H4 (cell line): Measurements from ENCODE around the gene ZSCAN21. TPM values are rescaled to one million over a fixed set of nuclear protein-coding genes. Genes with fewer than 3 reads are reported as not detected.

ENCODE experiments used
- DNase-seq: peaks from one replicate; pipeline ENCODE4 v3.0.0-alpha.2; 2015; ENCODE audit warnings: low spot score
- total RNA-seq: library from RNA; depleted of rRNA; stranded (reverse); fragments of >200 nt; shearing (Covaris generic); gene quantifications from 2 replicates; pipeline ENCODE4 v1.2.3, GENCODE V29; 2014

Gene ZSCAN21
- total RNA-seq, 1 experiment from 2014 or later: 11.7 TPM

DNA sequence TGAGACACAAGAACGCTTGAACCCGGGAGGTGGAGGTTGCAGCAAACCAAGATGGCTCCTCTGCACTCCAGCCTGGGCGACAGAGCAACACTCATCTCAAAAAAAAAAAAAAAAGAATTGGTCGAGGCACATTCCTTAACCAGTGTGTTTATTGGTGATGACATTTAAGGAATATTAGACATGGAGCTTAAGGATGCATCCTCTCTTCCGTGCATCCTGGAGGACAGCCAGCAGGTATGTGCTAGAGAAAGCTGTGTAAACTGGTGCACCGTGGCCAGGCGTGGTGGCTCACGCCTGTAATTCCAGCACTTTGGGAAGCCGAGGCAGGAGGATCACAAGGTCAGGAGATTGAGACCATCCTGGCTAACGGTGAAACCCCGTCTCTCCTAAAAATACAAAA is 22.4 kb upstream of the ZSCAN21 start:
- no peak for DNase-seq

DNA sequence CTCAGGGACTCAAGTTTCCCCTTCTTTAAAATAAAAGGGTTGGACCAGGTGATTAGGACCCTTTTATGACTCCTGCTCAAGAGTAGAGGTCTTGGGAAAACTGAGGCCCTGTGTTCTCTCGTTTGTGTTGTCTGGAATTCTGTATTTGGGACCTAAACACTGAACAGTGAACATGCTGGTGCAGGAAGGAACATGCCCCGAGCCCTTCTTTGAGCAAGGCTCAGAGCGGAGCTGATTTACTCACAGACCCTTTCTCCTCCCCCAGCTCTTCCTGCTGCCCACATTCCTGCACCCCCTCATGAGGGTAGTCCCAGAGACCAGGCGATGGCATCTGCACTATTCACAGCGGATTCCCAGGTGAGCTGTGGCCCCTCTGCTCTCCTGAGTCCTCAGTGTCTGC is 20.0 kb upstream of the ZSCAN21 start:
- no peak for DNase-seq

DNA sequence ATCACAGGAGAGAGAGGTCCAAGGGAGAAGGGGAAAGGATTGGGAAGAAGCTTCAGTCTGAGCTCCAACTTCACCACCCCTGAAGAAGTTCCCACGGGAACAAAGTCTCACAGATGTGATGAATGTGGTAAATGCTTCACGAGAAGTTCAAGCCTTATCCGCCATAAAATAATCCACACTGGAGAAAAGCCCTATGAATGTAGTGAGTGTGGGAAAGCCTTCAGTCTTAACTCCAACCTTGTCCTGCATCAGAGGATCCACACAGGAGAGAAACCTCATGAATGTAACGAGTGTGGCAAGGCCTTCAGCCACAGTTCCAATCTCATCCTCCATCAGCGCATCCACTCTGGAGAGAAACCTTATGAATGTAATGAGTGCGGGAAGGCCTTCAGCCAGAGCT is 16.0 kb upstream of the ZSCAN21 start:
- DNase-seq: no peak

DNA sequence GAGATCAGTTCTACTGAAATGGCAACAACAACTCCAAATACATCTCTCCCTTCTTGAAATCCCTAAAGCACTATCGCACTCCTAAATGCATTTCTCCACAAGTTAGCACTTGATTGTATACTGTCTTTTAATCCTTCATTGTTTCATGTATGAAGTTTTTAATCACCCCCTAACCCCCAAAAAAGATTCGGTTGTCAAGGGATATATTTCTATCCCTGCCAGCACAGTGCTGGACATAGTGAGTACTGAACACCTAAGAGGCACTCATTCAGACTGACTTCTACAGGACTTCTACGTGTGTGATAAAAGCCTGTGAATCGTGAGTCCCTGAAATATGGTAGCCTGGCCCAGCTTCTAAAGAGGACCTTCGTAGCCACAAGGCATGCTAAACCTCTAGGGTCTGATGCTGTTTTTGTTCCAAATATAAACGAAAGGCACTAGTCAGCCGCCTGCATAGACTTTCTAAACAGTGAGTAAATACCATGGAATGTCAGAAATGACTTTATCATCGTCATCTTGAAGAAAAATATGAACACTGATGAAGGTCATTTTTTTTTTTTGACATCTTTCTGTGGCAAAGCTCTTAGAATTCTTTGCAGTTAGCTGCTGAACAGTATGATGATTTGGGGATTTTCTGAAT is 14.6 kb upstream of the ZSCAN21 start:
- no peak for DNase-seq

DNA sequence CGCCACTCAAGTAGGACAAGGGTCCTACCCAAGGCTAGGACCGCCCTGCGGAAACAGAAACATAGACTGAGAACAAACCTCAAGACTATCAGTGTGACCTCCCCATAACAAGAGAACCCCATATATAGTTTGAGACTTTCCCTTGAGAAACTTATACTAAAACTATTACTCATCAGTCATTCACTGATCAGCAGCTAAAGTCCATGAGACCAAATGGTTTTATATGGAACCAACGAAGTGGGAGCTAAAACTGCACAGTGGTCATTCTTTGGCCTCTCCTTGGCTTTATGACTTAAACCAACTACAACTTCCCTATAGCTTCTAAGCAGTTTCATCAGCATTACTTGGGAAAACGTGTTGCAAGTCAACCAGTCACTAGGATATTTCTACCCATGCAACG is 13.7 kb upstream of the ZSCAN21 start:
- DNase-seq: no peak

DNA sequence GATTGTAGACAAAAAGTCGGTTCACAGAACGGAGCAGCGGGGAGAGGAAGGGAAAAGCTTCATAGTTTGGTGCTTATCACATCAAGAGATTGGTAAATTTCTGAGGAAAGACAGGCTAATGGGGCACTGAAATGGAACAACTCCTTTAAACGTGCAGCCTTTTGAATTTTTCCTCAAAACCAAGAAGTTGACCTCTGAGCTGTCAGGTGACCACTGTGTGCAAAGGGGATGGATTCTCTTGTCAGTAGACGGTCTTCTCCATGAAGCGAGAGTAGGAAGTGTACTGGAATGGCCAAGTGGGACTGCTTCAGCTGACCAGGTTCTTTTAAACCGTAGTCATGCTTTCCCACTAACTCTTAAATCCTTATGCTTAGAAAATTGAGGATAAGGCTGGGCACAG is 11.2 kb upstream of the ZSCAN21 start:
- no peak for DNase-seq

DNA sequence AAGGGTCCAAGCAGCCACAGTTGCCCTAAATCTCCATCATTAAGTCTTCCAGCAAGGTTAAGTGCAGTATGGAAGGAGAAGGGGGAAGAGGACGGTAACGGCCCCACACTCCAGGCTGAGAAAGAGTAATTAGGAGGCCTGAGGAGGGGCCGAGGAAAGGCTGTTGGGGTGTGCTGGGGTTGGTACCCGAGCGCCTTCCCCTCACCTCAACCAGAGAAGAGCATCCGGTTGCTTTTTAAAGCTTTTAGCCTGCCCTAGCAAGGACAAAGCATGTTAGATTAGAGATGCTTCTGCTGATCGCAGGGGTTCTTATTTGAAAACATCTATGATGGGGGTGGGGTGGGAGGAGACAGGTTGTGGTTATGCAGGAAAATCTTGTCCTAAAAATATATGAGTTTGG is 9.0 kb upstream of the ZSCAN21 start:
- no peak for DNase-seq

DNA sequence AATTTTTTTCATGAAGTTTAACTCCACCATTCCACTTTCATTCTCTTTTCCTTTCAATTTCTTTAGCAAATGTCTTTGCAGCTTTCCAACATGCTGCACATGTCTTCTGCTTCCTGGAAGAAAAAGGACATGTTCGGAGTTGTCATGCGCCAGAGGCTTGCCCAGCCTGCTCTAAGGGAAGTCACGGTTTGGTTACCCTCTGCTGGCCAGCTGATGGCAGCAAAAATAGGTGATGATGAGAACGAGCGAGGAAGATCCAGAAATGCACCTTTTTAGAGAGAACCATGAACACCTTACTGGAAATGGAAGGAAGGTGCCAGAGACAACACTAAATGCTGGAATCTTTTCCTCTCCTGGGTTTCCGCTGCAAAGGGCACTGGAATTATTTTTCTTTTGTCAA is 4.9 kb upstream of the ZSCAN21 start:
- DNase-seq: no peak

DNA sequence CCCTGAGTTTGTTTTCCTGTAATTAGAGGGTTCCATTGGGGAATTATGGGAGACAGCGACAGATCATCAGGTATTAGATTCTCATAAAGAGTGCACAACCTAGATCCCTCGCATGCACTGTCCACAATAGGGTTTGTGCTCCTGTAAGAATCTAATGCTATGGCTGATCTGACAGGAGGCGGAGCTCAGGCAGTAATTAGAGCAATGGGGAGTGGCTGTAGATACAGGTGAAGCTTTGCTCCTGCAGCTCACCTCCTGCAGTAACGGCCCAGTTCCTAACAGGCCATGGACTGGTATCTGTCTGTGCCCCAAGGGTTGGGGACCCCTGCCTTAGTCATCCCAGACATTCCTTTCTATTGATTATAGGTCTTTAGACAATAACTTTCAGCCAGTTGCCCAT is 894 bp upstream of the ZSCAN21 start:
- no peak for DNase-seq

DNA sequence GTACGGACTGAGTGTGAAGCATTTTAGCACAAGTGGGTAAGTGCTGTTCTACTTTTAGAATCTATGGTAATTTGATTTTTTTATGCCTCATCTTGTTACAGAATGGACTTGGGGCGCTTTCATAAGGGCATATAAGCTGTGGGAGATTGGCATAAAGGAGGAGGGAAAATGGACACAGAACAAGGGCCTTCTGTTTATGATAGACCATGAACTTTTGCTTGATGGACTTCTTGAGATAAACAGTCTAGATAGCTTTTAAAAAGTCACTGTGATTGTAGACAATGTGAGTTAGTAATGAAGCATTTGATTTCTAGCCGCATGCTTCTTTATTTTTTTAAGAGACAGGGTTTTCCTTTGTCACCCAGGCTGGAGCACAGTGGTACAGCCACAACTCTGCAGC is 2.0 kb downstream of the ZSCAN21 start:
- no peak for DNase-seq

DNA sequence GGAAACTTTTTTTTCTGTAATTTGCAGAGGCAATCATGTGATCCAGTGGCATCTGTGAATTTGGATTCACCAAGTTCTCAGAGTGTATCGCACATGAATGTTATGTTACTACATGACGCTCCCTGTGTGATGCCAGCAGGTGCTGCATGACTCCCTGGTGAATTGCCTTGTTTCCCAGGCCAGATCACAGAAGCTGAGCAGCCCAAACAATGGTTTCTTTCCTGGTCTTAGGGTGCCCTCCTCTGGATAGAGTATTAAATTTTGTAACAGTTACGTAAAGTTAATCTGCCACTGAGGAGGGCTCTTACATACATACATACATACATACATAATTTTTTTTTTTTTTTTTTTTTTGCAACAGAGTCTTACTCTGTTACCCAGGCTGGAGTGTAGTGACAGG is 3.6 kb downstream of the ZSCAN21 start:
- peak; percentile 42 for DNase-seq

DNA sequence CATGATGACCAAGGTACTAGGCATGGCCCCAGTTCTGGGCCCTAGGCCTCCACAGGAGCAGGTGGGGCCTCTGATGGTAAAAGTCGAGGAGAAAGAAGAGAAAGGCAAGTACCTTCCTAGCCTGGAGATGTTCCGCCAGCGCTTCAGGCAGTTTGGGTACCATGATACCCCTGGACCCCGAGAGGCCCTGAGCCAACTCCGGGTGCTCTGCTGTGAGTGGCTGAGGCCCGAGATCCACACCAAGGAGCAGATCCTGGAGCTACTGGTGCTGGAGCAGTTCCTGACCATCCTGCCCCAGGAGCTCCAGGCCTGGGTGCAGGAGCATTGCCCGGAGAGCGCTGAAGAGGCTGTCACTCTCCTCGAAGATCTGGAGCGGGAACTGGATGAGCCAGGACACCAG is 7.4 kb downstream of the ZSCAN21 start:
- no peak for DNase-seq

DNA sequence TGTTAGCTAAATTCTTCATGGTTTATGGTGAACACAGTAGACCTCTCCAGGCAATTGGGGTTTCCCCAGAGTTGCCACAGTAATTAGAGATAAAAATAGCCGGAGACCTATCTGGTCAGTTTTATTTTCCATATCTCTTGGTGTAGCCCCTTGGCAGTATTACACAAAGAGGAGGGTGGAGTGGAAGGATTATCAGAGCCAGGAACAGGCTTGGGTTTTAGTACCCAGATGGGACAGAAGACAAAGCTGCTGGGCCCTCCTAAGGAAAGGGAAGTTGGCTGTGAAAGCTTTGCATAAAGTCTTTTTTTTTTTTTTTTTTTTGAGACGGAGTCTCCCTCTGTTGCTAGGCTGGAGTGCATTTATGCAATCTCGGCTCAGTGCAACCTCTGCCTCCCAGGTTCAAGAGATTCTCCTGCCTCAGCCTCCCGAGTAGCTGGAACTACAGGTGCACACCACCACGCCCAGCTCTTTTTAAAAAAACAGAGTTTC is 9.7 kb downstream of the ZSCAN21 start:
- no peak for DNase-seq

DNA sequence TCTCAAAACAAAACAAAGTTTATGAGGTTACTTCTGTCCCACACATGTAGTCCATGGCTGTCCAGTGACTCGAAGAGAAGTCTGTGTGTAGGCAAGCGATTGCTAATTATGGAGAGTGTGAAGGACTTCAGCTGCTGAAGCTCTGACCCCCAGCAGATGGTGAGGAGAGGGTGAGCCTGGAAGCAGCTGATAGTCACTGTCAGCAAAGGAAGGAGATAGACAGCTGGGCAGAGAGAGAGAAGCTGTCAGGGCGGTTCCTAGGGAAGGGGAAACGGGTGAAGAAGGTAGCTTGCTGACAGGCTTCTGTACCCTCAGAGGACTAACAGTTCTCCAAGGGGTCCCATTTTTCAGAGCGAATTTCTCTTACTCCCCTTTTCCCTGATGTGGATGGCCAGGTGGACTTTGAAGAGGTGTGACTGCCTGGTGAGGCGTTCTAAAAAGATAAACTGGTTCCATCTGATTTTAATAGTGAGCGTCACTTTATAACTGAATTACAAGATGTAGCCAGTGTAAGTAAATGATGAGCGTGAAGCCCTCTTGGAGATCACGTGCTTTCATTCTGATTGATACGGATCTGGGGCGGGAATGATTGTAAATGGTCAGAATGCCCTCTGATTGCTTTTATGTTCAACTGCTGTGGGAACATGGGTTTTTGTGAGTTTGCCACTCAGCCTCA is 12.1 kb downstream of the ZSCAN21 start:
- DNase-seq: no peak

DNA sequence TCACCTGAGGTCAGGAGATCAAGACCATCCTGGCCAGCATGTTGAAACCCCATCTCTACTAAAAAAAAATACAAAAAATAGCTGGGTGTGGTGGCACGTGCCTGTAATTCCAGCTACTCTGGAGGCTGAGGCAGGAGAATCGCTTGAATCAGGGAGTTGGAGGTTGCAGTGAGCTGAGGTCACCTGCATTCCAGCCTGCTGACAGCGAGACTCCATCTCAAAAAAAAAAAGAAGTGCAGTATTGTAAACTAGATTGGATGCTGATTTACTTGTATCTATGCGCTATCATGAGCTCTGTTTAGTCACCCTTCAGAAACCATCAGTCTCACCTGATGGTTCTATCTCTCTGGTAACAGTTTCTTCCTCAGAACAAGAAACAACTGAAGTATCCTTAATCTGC is 13.8 kb downstream of the ZSCAN21 start:
- no peak for DNase-seq

DNA sequence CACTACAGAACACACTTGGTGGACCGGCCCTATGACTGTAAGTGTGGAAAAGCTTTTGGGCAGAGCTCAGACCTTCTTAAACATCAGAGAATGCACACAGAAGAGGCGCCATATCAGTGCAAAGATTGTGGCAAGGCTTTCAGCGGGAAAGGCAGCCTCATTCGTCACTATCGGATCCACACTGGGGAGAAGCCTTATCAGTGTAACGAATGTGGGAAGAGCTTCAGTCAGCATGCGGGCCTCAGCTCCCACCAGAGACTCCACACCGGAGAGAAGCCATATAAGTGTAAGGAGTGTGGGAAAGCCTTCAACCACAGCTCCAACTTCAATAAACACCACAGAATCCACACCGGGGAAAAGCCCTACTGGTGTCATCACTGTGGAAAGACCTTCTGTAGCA is 14.6 kb downstream of the ZSCAN21 start:
- DNase-seq: no peak

DNA sequence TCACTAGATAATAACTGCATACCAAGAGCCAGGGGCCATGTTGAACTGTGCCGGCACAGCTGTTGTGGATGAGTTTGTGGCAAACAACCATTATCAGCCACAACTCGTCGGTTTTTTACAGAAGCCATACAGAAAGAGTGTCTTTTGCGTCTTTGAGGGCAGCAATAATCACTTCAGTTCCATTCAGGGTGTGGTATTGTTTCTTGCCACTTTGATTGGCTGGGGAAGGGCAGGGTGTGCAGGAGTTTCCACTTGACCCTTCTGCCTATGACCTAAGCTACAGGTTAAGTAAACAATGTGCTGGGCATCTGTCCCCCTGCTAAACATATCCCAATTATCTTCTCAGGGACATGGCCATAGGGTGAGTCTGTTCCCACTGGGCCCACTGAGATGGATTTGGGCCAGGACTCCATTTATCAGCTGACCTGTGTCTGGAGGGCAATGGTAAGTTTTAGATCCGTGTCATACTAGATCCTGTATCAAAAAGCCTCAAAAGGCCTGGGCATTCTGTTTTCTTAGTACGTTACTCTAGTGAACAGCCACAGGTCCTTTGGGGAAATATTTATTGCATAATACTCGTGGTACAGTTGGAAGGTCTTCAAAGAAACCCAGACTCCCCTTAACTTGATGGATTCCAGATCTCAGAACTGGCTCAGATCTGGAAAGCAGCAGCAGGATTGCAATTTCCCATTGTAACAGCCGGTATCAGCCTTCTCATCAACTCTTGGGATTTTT is 16.0 kb downstream of the ZSCAN21 start:
- DNase-seq: peak; percentile 41

DNA sequence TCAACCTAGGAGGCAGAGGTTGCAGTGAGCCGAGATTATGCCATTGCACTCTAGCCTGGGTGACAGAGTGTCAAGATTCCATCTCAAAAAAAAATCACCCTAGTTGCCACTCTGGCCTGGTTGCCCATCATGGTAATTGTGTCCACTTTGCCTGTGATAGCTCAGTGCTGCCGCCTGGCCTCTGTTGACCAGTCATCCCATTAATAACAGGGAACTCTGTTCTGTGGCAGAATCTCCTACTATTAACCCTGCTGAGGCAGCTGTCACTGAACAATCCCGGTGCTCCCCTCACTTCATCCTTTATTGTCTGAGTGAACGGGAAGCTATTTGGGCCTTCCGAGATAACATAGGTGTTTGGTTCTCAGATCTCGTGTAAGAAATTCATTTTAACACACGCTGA is 17.4 kb downstream of the ZSCAN21 start:
- DNase-seq: no peak

DNA sequence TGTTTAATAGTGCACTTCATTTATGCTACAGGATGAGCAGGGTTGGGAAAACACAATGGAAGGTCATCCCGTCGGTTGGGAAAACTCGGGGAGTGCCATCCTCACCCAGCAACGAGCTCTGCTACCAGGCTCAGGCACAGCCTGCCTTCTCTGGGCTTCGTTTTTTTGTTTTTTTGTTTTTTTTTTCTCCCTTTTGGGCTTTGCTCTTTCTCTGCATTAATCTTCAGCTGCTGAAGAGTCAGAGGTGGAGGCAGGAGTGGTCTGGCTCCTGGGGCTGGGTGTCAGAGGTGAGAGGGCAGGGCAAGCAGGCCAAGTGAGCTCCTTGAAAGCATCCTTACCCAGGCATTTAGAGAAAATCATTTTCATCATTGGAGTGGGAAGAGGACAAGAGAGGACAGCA is 20.4 kb downstream of the ZSCAN21 start:
- DNase-seq: no peak

DNA sequence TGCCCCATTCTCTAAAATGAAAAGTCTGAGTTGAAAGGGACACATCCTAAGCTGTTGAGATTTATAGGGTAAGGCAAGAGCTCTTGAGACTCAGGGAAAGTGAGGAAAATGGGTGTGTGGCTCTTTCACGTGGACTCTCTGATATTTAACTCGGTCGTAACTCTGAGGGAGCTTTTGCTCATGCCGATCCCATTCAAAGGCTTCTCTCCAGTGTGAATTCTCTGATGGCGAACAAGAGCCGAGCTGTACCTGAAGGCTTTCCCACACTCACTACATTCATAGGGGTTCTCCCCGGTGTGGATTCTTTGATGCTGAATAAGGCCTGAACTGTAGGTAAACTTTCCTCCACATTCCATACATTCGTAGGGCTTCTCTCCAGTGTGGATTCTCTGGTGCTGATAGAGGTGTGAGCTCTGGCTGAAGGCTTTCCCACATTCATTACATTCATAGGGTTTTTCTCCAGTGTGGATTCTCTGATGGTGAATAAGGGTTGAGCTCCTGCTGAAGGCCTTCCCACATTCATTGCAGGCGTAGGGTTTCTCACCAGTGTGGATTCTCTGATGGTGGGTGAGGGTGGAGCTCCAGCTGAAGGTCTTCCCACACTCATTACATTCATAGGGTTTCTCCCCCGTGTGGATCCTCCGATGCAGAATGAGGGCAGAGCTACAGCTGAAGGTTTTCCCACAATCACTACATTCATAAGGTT is 21.6 kb downstream of the ZSCAN21 start:
- no peak for DNase-seq

DNA sequence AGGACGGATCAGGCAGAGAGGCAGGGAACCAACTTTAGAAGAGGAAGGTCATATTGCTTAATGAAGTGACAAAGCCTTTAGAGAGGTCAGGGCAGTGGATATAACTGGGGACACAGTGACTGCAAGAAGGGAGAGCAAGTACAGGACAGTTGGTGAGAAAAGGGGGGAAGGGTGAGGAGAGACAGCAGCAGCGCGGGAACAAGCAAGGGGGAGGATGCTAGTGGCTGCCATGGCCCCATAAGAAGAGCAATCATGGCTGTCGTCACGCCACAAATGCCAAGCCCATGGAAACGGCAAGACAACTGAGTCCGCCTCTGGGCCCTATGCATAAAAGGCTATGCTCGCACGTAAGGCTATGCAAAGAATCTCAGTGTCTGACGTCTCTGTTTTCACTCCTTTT is 22.9 kb downstream of the ZSCAN21 start:
- no peak for DNase-seq

DNA sequence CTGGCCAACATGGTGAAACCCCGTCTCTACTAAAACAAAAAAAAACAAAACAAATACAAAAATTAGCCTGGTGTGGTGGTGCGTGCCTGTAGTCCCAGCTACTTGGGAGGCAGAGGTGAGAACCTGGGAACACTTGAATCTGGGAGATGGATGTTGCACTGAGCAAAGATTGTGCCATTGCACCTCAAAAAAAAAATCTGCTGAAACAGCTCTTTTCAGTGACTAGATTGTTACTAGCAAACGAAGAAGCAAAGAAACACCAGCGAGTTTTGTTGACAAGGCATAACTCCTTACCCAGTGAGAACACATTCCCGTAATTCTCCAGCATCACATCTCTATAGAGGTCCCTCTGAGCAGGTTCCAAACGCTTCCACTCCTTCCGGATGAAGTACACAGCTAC is 25.3 kb downstream of the ZSCAN21 start:
- DNase-seq: no peak

DNA sequence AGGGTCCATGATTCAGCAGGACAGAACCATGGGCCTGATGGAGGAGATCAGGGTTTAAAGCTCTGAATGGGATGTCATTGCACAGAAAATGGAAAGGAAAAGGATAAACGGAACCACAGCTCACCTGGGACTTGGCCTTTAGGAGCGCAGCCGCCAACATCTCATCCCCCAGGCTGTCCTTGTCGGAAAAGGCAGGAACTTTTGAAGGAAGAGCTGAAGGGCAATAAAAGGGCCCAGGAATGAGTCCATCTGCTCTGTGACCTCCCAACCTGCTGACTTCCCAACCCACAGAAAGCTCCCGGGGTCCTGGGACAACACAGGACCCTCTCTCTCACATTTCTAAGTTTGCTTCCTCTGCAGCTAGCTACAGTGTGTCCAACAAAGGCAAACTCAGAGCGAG is 25.8 kb downstream of the ZSCAN21 start:
- no peak for DNase-seq
